Gastrocnemius medialis (tissue), 4 donors: ENCODE results near the gene THRB. TPM values are rescaled to one million over a fixed set of nuclear protein-coding genes. Genes with fewer than 3 reads are reported as not detected.

Experiments
- ATAC-seq, 2 donors: fragments of 150-250 bp; one replicate each; pipeline ENCODE4 v1.9.1; 2016
- DNase-seq, 2 donors: peaks; one replicate each; pipeline ENCODE4 v3.0.0-alpha.2; 2019
- H3K27ac ChIP-seq, 4 donors: fragments of 200-600 bp; sonication (generic); 1 replicate in 1 of 4; 2 replicates in 3 of 4; pipeline ENCODE4 v1.5.1; 2016 to 2018; ENCODE audit warnings: mild to moderate bottlenecking in 2 of 4, moderate library complexity in 1 of 4
- H3K27me3 ChIP-seq, 3 donors: fragments of 200-600 bp; sonication (generic) in 2 of 3; 1 replicate in 1 of 3; 2 replicates in 2 of 3; pipeline versions ENCODE4 v1.5.1 to v1.6.0; 2016 to 2019; ENCODE audit warnings: mild to moderate bottlenecking in 1 of 3, moderate library complexity in 1 of 3
- H3K36me3 ChIP-seq, 2 donors: fragments of 200-600 bp; sonication (generic) in 1 of 2; one replicate each; pipeline ENCODE4 v1.5.1; 2017 to 2018
- H3K4me1 ChIP-seq, 2 donors: fragments of 200-600 bp; sonication (generic) in 1 of 2; one replicate each; pipeline ENCODE4 v1.5.1; 2016 to 2017; ENCODE audit warnings: mild to moderate bottlenecking in 2 of 2
- H3K4me3 ChIP-seq, 4 donors: fragments of 200-600 bp; sonication (generic) in 3 of 4; 1 replicate in 1 of 4; 2 replicates in 3 of 4; pipeline ENCODE4 v1.5.1; 2016 to 2019; ENCODE audit warnings: mild to moderate bottlenecking in 2 of 4
- H3K9me3 ChIP-seq, 3 donors: fragments of 200-600 bp; sonication (generic) in 2 of 3; 1 replicate in 1 of 3; 2 replicates in 2 of 3; pipeline ENCODE4 v1.5.1; 2016 to 2019
- POLR2A ChIP-seq, 2 donors: fragments of 450-650 bp; IDR thresholded peaks; one replicate each; pipeline ENCODE4 v1.6.1; 2017; ENCODE audit warnings: antibody characterized with exemption in 2 of 2, mild to moderate bottlenecking in 2 of 2, moderate library complexity in 2 of 2
- in situ Hi-C, 4 donors: fragments of 200-750 bp; cut with MboI; loops; one replicate each; pipeline versions ENCODE4 v1.15.0 to v1.8.0; 2017; ENCODE audit warnings: low sequenced_read_pairs in 4 of 4
- intact Hi-C: fragments of 100-400 bp; cut with DNase I; formaldehyde crosslinking; loops from one replicate; pipeline ENCODE4 v1.15.1; 2023; ENCODE audit warnings: low total_unique reads
- total RNA-seq, 4 donors: library from RNA; depleted of rRNA; stranded (reverse); fragments of >200 nt; gene quantifications; one replicate each; pipeline versions ENCODE4 v1.1.0 to v1.2.3, GENCODE V29; 2016
- TF ChIP-seq, protein P1 (sequence below), 5 experiments: fragments of 450-650 bp in 3 of 5; fragments of 200-600 bp in 2 of 5; sonication (generic) in 2 of 5; IDR thresholded peaks in 4 of 5; conservative IDR thresholded peaks in 1 of 5; 1 replicate in 4 of 5; 2 replicates in 1 of 5; pipeline ENCODE4 v1.5.1; 2016 to 2019; ENCODE audit warnings: antibody characterized with exemption in 5 of 5, mild to moderate bottlenecking in 3 of 5, moderate library complexity in 3 of 5

THRB gene
- total RNA-seq, 4 donors from 2014 or later: 20.1 to 60.0 (median 25.3) TPM

DNA sequence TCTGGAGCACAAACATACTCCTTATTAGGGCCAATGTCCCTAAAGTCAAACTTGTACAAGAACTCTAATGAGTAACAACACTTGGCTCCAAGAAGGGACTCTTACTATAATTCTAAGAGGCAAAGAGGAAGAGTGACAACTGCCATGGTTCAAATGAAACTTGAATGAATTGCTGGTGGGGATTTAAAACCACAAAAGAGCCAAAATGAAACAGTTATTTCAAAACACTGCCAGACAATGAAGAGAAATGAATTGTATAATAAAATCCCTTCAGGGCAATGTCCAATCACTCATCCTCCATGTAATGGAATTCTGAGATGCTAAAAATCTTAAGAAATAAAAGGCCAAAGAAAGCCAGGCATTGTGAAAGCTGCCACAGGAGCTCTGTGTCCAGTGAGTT, 14.2 kb downstream of the THRB start:
- in situ Hi-C loops: no loop called here

DNA sequence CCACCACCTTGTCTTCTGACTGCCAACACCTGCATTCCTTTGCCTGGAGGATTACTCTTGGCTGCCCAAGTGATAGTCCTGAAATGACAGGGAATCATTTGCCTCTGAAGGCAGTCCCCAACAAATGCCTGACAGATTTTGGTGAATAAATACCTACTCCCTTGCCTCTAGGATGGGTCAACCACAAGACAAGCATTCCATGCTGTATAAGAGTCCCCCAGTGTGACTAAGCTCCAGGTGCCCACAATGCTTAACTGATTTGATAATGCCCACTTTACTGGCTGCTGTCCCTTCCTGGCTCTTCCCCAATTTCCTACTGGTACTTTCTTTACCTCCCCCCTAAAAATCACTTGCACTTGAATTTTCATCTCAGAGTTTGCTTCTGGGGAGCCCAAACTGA, 14.8 kb downstream of the THRB start:
- H3K9me3 ChIP-seq: no peaks in the 10 kb centered on the region
- no peak overlapping the region for H3K4me3 ChIP-seq
- TF ChIP-seq, protein P1, sequence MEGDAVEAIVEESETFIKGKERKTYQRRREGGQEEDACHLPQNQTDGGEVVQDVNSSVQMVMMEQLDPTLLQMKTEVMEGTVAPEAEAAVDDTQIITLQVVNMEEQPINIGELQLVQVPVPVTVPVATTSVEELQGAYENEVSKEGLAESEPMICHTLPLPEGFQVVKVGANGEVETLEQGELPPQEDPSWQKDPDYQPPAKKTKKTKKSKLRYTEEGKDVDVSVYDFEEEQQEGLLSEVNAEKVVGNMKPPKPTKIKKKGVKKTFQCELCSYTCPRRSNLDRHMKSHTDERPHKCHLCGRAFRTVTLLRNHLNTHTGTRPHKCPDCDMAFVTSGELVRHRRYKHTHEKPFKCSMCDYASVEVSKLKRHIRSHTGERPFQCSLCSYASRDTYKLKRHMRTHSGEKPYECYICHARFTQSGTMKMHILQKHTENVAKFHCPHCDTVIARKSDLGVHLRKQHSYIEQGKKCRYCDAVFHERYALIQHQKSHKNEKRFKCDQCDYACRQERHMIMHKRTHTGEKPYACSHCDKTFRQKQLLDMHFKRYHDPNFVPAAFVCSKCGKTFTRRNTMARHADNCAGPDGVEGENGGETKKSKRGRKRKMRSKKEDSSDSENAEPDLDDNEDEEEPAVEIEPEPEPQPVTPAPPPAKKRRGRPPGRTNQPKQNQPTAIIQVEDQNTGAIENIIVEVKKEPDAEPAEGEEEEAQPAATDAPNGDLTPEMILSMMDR (IDR thresholded peaks at IDR 0.05 in 4 of 5, conservative IDR thresholded peaks at IDR 0.05 in 1 of 5): no peak
- TF ChIP-seq POLR2A (IDR thresholded peaks at IDR 0.05): no peak
- in situ Hi-C loops: no loop called here
- DNase-seq: no peak
- peaks cover 76 to 82% of the 10 kb centered on the region in 2 donors for H3K4me1 ChIP-seq
- peak overlapping the region in 3 of 4 donors; percentile 19 to 74 (median 60) for H3K27ac ChIP-seq
- H3K36me3 ChIP-seq: no peaks in the 10 kb centered on the region
- no peaks in the 10 kb centered on the region for H3K27me3 ChIP-seq
- intact Hi-C loops: no loop called here
- no peak for ATAC-seq

More for the DNA sequence above, 14.2 kb downstream of the THRB start:
- intact Hi-C loops: no loop called here
- H3K27ac ChIP-seq: peak overlapping the region; percentile 1 to 74 (median 40)
- no peak overlapping the region for H3K4me3 ChIP-seq
- H3K9me3 ChIP-seq: no peaks in the 10 kb centered on the region
- DNase-seq: no peak
- no peaks in the 10 kb centered on the region for H3K27me3 ChIP-seq
- H3K36me3 ChIP-seq: no peaks in the 10 kb centered on the region
- peaks cover 79 to 87% of the 10 kb centered on the region in 2 donors for H3K4me1 ChIP-seq
- TF ChIP-seq, protein P1 (IDR thresholded peaks at IDR 0.05 in 4 of 5, conservative IDR thresholded peaks at IDR 0.05 in 1 of 5): no peak
- TF ChIP-seq POLR2A (IDR thresholded peaks at IDR 0.05): no peak
- no peak for ATAC-seq

DNA sequence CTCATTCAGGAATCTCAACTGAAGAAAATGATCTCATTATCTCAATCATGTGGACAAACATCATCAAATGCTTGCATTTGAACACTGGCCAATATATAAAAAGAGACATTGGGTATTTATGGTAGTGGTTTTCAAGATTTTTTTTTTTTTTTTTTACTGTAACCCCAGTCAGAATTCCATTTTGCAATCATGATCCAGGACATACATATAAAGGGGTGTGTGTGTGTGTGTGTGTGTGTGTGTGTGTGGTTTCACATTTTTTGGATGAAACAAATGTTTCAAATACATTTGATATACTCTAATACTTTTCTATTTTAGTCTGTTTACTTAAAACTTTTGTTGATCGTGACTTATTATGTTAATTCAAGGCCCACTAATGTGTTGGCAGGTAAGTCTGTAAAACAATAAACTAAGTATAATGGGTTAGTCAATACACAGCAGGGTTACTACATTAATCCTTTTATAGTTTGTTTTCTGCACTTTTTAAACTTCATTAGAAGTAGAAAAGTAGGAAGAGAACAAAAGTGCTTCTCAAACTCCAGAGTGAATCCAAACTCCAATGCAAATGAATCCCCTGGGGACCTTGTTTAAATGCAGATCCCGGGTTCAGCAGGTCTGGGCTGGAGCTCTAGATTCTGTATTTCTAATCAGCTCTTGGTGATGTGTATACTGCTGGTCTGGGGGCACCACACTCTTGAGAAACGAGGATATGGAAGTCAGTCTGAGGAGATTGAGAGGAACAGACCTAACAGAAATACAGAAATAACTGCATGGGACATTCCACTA, 17.6 kb downstream of the THRB start:
- Histone ChIP-seq H3K27ac (peak overlapping the region in 3 of 4 donors; percentile 13 to 81 (median 25)), H3K27me3 (no peaks in the 10 kb centered on the region), H3K4me1 (peaks cover 54 to 66% of the 10 kb centered on the region in 2 donors), H3K4me3 (no peak overlapping the region), H3K9me3 (no peaks in the 10 kb centered on the region), H3K36me3 (no peaks in the 10 kb centered on the region)
- no peak for DNase-seq
- no peak for TF ChIP-seq POLR2A (IDR thresholded peaks at IDR 0.05)
- TF ChIP-seq, protein P1 (IDR thresholded peaks at IDR 0.05 in 4 of 5, conservative IDR thresholded peaks at IDR 0.05 in 1 of 5): no peak
- intact Hi-C loops: no loop called here
- ATAC-seq: no peak
- in situ Hi-C loops: no loop called here

DNA sequence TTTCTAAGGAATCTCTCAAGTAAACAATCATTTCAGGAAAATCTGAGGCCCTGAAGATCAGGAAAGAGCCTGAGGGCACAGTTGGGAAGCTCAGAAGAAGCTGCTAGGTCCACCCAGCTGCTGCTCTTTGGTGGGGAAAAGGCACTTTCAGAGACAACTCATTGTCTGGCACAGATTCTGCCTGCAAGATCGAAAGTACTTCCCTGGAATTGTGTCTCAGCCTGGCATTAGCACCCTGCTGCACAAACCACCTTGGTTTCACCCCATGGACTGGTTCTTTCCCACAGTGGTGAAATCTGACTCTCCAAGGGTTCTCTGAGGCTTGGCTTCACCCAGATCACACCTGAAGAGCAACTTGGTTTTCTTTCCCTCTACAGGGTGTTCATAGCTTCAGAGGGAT, 18.7 kb downstream of the THRB start:
- ATAC-seq: peak; percentile 77 to 91
- Histone ChIP-seq H3K27me3 (no peaks in the 10 kb centered on the region), H3K36me3 (no peaks in the 10 kb centered on the region), H3K4me1 (peaks cover 50 to 64% of the 10 kb centered on the region in 2 donors), H3K9me3 (no peaks in the 10 kb centered on the region), H3K27ac (peak overlapping the region; percentile 3 to 81 (median 43)), H3K4me3 (no peak overlapping the region)
- in situ Hi-C loops: no loop called here
- peak; percentile 38 to 56 for DNase-seq
- TF ChIP-seq, protein P1 (IDR thresholded peaks at IDR 0.05 in 4 of 5, conservative IDR thresholded peaks at IDR 0.05 in 1 of 5): no peak
- intact Hi-C loops: no loop called here
